ENCODE data around the gene PLPP1. TPM values are rescaled to one million over a fixed set of nuclear protein-coding genes. Genes with fewer than 3 reads are reported as not detected.

Gene PLPP1
- total RNA-seq, 2 donors from 2014 or later, result 53.0 to 85.7 TPM

- H3K36me3 ChIP-seq, result no peaks in the 10 kb centered on the region
- H3K4me3 ChIP-seq, result no peak overlapping the region
- DNase-seq, result no peak
- no peaks in the 10 kb centered on the region for H3K27me3 ChIP-seq
- intact Hi-C loops (cut with DNase I), result no loop called here
- no peak overlapping the region for H3K27ac ChIP-seq
- no peaks in the 10 kb centered on the region for H3K4me1 ChIP-seq
- H3K9me3 ChIP-seq, result no peaks in the 10 kb centered on the region
- H3K9ac ChIP-seq (ENCODE audit: low read depth in 2 of 2, low read length in 2 of 2), result no peak overlapping the region
- no peak for TF ChIP-seq CTCF (IDR thresholded peaks at IDR 0.05)
Observed at GRCh38 chr5:55558484-55558883, 23.7 kb upstream of the PLPP1 start.

GRCh38 chr5:55557123-55557522, 22.4 kb upstream of the PLPP1 start:
- no peak for TF ChIP-seq CTCF (IDR thresholded peaks at IDR 0.05)
- intact Hi-C loops (cut with DNase I), result no loop called here
- no peaks in the 10 kb centered on the region for H3K36me3 ChIP-seq
- no peaks in the 10 kb centered on the region for H3K9me3 ChIP-seq
- peak; percentile 24 for DNase-seq
- no peaks in the 10 kb centered on the region for H3K27me3 ChIP-seq
- H3K27ac ChIP-seq, result no peak overlapping the region
- no peak overlapping the region for H3K4me3 ChIP-seq
- no peaks in the 10 kb centered on the region for H3K4me1 ChIP-seq
- no peak overlapping the region for H3K9ac ChIP-seq (ENCODE audit: low read depth in 2 of 2, low read length in 2 of 2)

- H3K9ac ChIP-seq (ENCODE audit: low read depth in 2 of 2, low read length in 2 of 2), result no peak overlapping the region
- no peaks in the 10 kb centered on the region for H3K27me3 ChIP-seq
- DNase-seq, result no peak
- H3K4me3 ChIP-seq, result no peak overlapping the region
- intact Hi-C loops (cut with DNase I), result no loop called here
- no peak overlapping the region for H3K27ac ChIP-seq
- H3K9me3 ChIP-seq, result no peaks in the 10 kb centered on the region
- H3K4me1 ChIP-seq, result no peaks in the 10 kb centered on the region
- no peak for TF ChIP-seq CTCF (IDR thresholded peaks at IDR 0.05)
- no peaks in the 10 kb centered on the region for H3K36me3 ChIP-seq
Observed at GRCh38 chr5:55554585-55555202, 19.9 kb upstream of the PLPP1 start.

- Histone ChIP-seq H3K36me3 (no peaks in the 10 kb centered on the region), H3K9me3 (no peaks in the 10 kb centered on the region), H3K4me1 (no peaks in the 10 kb centered on the region), H3K27me3 (no peaks in the 10 kb centered on the region), H3K9ac (ENCODE audit: low read depth in 2 of 2, low read length in 2 of 2) (no peak overlapping the region), H3K27ac (no peak overlapping the region), H3K4me3 (no peak overlapping the region)
- no peak for DNase-seq
- no peak for TF ChIP-seq CTCF (IDR thresholded peaks at IDR 0.05)
- intact Hi-C loops (cut with DNase I), result no loop called here
Observed at GRCh38 chr5:55551904-55552303, 17.1 kb upstream of the PLPP1 start.

- Histone ChIP-seq H3K9ac (ENCODE audit: low read depth in 2 of 2, low read length in 2 of 2) (no peak overlapping the region), H3K27ac (no peak overlapping the region), H3K36me3 (no peaks in the 10 kb centered on the region), H3K4me1 (no peaks in the 10 kb centered on the region), H3K27me3 (no peaks in the 10 kb centered on the region), H3K4me3 (no peak overlapping the region), H3K9me3 (no peaks in the 10 kb centered on the region)
- intact Hi-C loops (cut with DNase I), result no loop called here
- DNase-seq, result no peak
- TF ChIP-seq CTCF (IDR thresholded peaks at IDR 0.05), result no peak
Observed at GRCh38 chr5:55551358-55551757, 16.6 kb upstream of the PLPP1 start.
